Lung microvascular endothelial cell (primary cell): ENCODE results near the gene ANKS1B. TPM values are rescaled to one million over a fixed set of nuclear protein-coding genes. Genes with fewer than 3 reads are reported as not detected.
A peak's percentile ranks its signal among the peaks of the same experiment; 100 is the strongest.

Source experiments
- DNase-seq, 2 donors: peaks; one replicate each; pipeline versions ENCODE4 v3.0.0 to v3.0.0-alpha.2; 2010; ENCODE audit warnings: low read depth in 2 of 2
- total RNA-seq: library from RNA; depleted of rRNA; stranded (reverse); fragments of >200 nt; gene quantifications from 2 replicates; pipeline ENCODE4 v1.2.1, GENCODE V29; 2014

Gene ANKS1B
- total RNA-seq, 1 donor from 2014 or later = 0.20 TPM

- peak; percentile 33 to 52 for DNase-seq
Observed at GRCh38 chr12:99960311-99960710, 24.4 kb downstream of the ANKS1B start.

GRCh38 chr12:99959549-99960170 is 25.1 kb downstream of the ANKS1B start:
- DNase-seq = peak in 1 of 2 donors; percentile 23

- no peak for DNase-seq
Observed at GRCh38 chr12:99957866-99958466, 26.8 kb downstream of the ANKS1B start.

GRCh38 chr12:99954724-99955123 is 30.0 kb downstream of the ANKS1B start:
- no peak for DNase-seq

GRCh38 chr12:99948370-99948769 is 36.4 kb downstream of the ANKS1B start:
- DNase-seq = no peak

GRCh38 chr12:99946131-99946530 is 38.6 kb downstream of the ANKS1B start:
- DNase-seq = no peak

GRCh38 chr12:99935608-99936007 is 49.1 kb downstream of the ANKS1B start:
- no peak for DNase-seq

- no peak for DNase-seq
Observed at GRCh38 chr12:99926511-99927169, 58.1 kb downstream of the ANKS1B start.

GRCh38 chr12:99920353-99920960 is 64.3 kb downstream of the ANKS1B start:
- DNase-seq = no peak

GRCh38 chr12:99917711-99918402 is 66.9 kb downstream of the ANKS1B start:
- DNase-seq = no peak

- no peak for DNase-seq
Observed at GRCh38 chr12:99916555-99916954, 68.2 kb downstream of the ANKS1B start.

GRCh38 chr12:99915251-99916082 is 69.3 kb downstream of the ANKS1B start:
- no peak for DNase-seq

GRCh38 chr12:99914206-99914605 is 70.5 kb downstream of the ANKS1B start:
- DNase-seq = no peak

GRCh38 chr12:99911967-99912366 is 72.8 kb downstream of the ANKS1B start:
- DNase-seq = no peak

- no peak for DNase-seq
Observed at GRCh38 chr12:99911081-99911480, 73.7 kb downstream of the ANKS1B start.

- no peak for DNase-seq
Observed at GRCh38 chr12:99910342-99910741, 74.4 kb downstream of the ANKS1B start.

GRCh38 chr12:99906786-99907579 is 77.8 kb downstream of the ANKS1B start:
- no peak for DNase-seq

GRCh38 chr12:99901181-99901580 is 83.6 kb downstream of the ANKS1B start:
- DNase-seq = no peak

- no peak for DNase-seq
Observed at GRCh38 chr12:99898645-99899044, 86.1 kb downstream of the ANKS1B start.

- DNase-seq = no peak
Observed at GRCh38 chr12:99879439-99879838, 105.3 kb downstream of the ANKS1B start.
